Peyer's patch (tissue), 4 donors: Measurements from ENCODE around the gene MXRA5.

Experiments
- CTCF ChIP-seq, 6 experiments: fragments of 450-650 bp in 4 of 6; fragments of 200-600 bp in 2 of 6; sonication (generic) in 1 of 6; IDR thresholded peaks; one replicate each; pipeline ENCODE4 v1.5.1; 2017 to 2019; ENCODE audit warnings: antibody characterized with exemption in 6 of 6, mild to moderate bottlenecking in 3 of 6, moderate library complexity in 1 of 6
- POLR2A ChIP-seq, 2 donors: fragments of 450-650 bp; IDR thresholded peaks; one replicate each; pipeline ENCODE4 v1.5.1; 2017; ENCODE audit warnings: antibody characterized with exemption in 2 of 2, mild to moderate bottlenecking in 2 of 2, moderate library complexity in 2 of 2

GRCh38 chrX:3326681-3327080 lies 19.8 kb downstream of the MXRA5 start:
- no peak for TF ChIP-seq CTCF (IDR thresholded peaks at IDR 0.05)
- TF ChIP-seq POLR2A (IDR thresholded peaks at IDR 0.05) = no peak
